Glutamatergic neuron (in vitro differentiated cells): ENCODE data around the gene FAM186B. TPM values are rescaled to one million over a fixed set of nuclear protein-coding genes. Genes with fewer than 3 reads are reported as not detected.

Source experiments
- DNase-seq: peaks from one replicate; pipeline ENCODE4 v3.0.0; 2022
- H3K27ac Mint-ChIP-seq: one replicate; pipeline ENCODE4 v1.8.0; 2020; ENCODE audit warnings: mild to moderate bottlenecking, mixed read lengths, inconsistent platforms; ENCODE audit not compliant: unreplicated experiment
- H3K27me3 Mint-ChIP-seq: one replicate; pipeline ENCODE4 v1.8.0; 2020; ENCODE audit warnings: mild to moderate bottlenecking, moderate library complexity, mixed read lengths, inconsistent platforms; ENCODE audit not compliant: unreplicated experiment
- H3K36me3 Mint-ChIP-seq: one replicate; pipeline ENCODE4 v1.8.0; 2020; ENCODE audit warnings: mild to moderate bottlenecking, mixed read lengths, inconsistent platforms; ENCODE audit not compliant: unreplicated experiment
- H3K4me1 Mint-ChIP-seq: one replicate; pipeline ENCODE4 v1.8.0; 2020; ENCODE audit warnings: mild to moderate bottlenecking, low read depth, mixed read lengths, inconsistent platforms; ENCODE audit not compliant: unreplicated experiment
- H3K4me3 Mint-ChIP-seq: one replicate; pipeline ENCODE4 v1.8.0; 2020; ENCODE audit warnings: mild to moderate bottlenecking, mixed read lengths, inconsistent platforms; ENCODE audit not compliant: unreplicated experiment
- H3K9me3 Mint-ChIP-seq: one replicate; pipeline ENCODE4 v1.8.0; 2020; ENCODE audit warnings: mild to moderate bottlenecking, moderate library complexity, mixed read lengths, inconsistent platforms; ENCODE audit not compliant: unreplicated experiment
- total RNA-seq: library from RNA; stranded (reverse); fragmentation: NEBNext Ultra II Directional; extraction: Animal tissue kit (Norgen Biotek cat#: 25700); gene quantifications from one replicate; pipeline ENCODE4 v1.2.1, GENCODE V29; 2021; ENCODE audit not compliant: unreplicated experiment
- TF ChIP-seq, protein P1 (sequence below): fragments of 200-600 bp; sonication (generic); IDR thresholded peaks from one replicate; pipeline ENCODE4 v1.5.0; 2021; ENCODE audit not compliant: partially characterized antibody, unreplicated experiment

FAM186B gene
- total RNA-seq, 1 donor from 2014 or later: not detected

GRCh38 chr12:49553512-49554088 lies 51.8 kb downstream of the FAM186B start:
- peaks cover 13% of the 10 kb centered on the region for H3K4me1 Mint-ChIP-seq
- no peak overlapping the region for H3K27ac Mint-ChIP-seq
- no peak for DNase-seq

DNA sequence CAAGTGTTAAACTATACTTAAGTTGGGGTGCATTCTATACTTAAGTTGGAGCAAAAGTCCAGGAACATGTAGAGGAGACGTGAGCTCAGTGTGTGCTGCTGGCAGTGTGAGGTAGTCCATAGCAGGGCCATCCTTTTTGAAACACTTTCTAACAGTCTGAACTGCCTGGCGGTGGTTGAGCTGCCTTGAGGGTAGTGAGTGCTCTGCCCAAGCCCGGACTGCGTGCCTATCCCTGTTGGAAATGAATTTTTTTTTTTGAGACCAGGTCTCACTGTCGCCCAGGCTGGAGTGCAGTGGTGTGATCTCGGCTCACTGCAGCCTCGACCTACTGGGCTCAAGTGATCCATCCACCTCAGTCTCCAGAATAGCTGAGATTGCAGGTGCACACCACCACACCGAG lies 52.5 kb downstream of the FAM186B start:
- H3K4me1 Mint-ChIP-seq: peaks cover 13% of the 10 kb centered on the region
- H3K27me3 Mint-ChIP-seq: peaks cover 11% of the 10 kb centered on the region
- no peak overlapping the region for H3K4me3 Mint-ChIP-seq
- H3K27ac Mint-ChIP-seq: no peak overlapping the region
- TF ChIP-seq, protein P1, sequence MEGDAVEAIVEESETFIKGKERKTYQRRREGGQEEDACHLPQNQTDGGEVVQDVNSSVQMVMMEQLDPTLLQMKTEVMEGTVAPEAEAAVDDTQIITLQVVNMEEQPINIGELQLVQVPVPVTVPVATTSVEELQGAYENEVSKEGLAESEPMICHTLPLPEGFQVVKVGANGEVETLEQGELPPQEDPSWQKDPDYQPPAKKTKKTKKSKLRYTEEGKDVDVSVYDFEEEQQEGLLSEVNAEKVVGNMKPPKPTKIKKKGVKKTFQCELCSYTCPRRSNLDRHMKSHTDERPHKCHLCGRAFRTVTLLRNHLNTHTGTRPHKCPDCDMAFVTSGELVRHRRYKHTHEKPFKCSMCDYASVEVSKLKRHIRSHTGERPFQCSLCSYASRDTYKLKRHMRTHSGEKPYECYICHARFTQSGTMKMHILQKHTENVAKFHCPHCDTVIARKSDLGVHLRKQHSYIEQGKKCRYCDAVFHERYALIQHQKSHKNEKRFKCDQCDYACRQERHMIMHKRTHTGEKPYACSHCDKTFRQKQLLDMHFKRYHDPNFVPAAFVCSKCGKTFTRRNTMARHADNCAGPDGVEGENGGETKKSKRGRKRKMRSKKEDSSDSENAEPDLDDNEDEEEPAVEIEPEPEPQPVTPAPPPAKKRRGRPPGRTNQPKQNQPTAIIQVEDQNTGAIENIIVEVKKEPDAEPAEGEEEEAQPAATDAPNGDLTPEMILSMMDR: no peak
- peaks cover 17% of the 10 kb centered on the region for H3K9me3 Mint-ChIP-seq
- DNase-seq: no peak
- H3K36me3 Mint-ChIP-seq: no peaks in the 10 kb centered on the region

More at GRCh38 chr12:49553512-49554088, 51.8 kb downstream of the FAM186B start:
- Mint-ChIP-seq H3K9me3 (peaks cover 15% of the 10 kb centered on the region), H3K36me3 (no peaks in the 10 kb centered on the region), H3K27me3 (peaks cover 4% of the 10 kb centered on the region), H3K4me3 (no peak overlapping the region)
- TF ChIP-seq, protein P1: peak; percentile 50

- TF ChIP-seq, protein P1: no peak
- Mint-ChIP-seq H3K27me3 (peaks cover 11% of the 10 kb centered on the region), H3K4me3 (no peak overlapping the region), H3K36me3 (no peaks in the 10 kb centered on the region), H3K27ac (no peak overlapping the region), H3K9me3 (peaks cover 17% of the 10 kb centered on the region), H3K4me1 (peaks cover 13% of the 10 kb centered on the region)
- no peak for DNase-seq
These were observed 53.0 kb downstream of the FAM186B start for GRCh38 chr12:49552425-49552824.

GRCh38 chr12:49552014-49552413 lies 53.4 kb downstream of the FAM186B start:
- no peak for DNase-seq
- Mint-ChIP-seq H3K4me3 (no peak overlapping the region), H3K4me1 (peaks cover 13% of the 10 kb centered on the region), H3K27ac (no peak overlapping the region), H3K9me3 (peaks cover 17% of the 10 kb centered on the region), H3K27me3 (peaks cover 15% of the 10 kb centered on the region), H3K36me3 (no peaks in the 10 kb centered on the region)
- TF ChIP-seq, protein P1: no peak

DNA sequence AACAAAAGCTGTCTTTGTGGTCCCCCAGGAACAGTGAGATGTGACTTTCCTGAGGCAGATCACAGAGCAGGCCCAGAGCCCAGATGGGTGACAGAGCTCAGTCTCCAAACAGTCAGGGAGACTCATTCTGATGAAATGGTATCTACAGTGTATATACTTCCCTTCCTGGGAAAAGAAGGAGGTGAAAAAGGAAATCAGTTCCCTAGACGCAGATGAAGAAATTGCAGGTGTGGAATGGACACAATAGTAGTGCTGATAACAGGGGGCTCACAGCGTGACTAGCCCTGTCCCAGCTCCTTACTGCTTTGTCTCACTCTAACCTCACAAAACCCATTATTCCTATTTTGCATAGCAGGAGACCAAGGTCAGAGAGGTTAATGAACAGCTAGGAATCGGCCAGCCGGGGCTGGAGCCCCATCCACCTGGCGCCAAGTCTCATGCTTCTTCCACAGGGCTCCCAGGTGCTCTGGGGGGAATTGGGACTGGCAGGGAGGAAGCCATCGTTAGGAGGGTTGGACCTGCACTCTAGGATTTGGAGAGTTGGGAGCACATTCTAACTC lies 54.7 kb downstream of the FAM186B start:
- H3K27ac Mint-ChIP-seq: peak overlapping the region; percentile 52
- no peaks in the 10 kb centered on the region for H3K36me3 Mint-ChIP-seq
- TF ChIP-seq, protein P1: no peak
- H3K4me3 Mint-ChIP-seq: no peak overlapping the region
- no peak for DNase-seq
- H3K27me3 Mint-ChIP-seq: peaks cover 17% of the 10 kb centered on the region
- H3K4me1 Mint-ChIP-seq: peaks cover 13% of the 10 kb centered on the region
- peaks cover 16% of the 10 kb centered on the region for H3K9me3 Mint-ChIP-seq
